Ishikawa (cell line): ENCODE results near the gene CCDC88C.

ENCODE experiments used
- CEBPB ChIP-seq: IDR thresholded peaks from 2 replicates; pipeline ENCODE4 v1.6.1; 2012
- CREB1 ChIP-seq: IDR thresholded peaks from 2 replicates; pipeline ENCODE4 v1.6.1; 2012; ENCODE audit warnings: low read depth
- EGR1 ChIP-seq: IDR thresholded peaks from 2 replicates; pipeline ENCODE4 v1.6.1; 2012
- EP300 ChIP-seq: IDR thresholded peaks from 2 replicates; pipeline ENCODE4 v1.6.1; 2012; ENCODE audit warnings: borderline replicate concordance
- FOXM1 ChIP-seq: IDR thresholded peaks from 2 replicates; pipeline ENCODE4 v1.6.1; 2012; ENCODE audit warnings: low read depth, borderline replicate concordance
- MAX ChIP-seq: IDR thresholded peaks from 2 replicates; pipeline ENCODE4 v1.6.1; 2012
- NFIC ChIP-seq: IDR thresholded peaks from 2 replicates; pipeline ENCODE4 v1.6.1; 2012
- RAD21 ChIP-seq: IDR thresholded peaks from 2 replicates; pipeline ENCODE4 v1.6.1; 2012; ENCODE audit warnings: low read depth
- REST ChIP-seq: IDR thresholded peaks from 2 replicates; pipeline ENCODE4 v1.6.1; 2012; ENCODE audit warnings: low read depth, mild to moderate bottlenecking
- TAF1 ChIP-seq: IDR thresholded peaks from 2 replicates; pipeline ENCODE4 v1.6.1; 2012; ENCODE audit warnings: low read depth, mild to moderate bottlenecking
- TCF12 ChIP-seq: IDR thresholded peaks from 2 replicates; pipeline ENCODE4 v1.6.1; 2012; ENCODE audit warnings: low read depth
- TEAD4 ChIP-seq: IDR thresholded peaks from 2 replicates; pipeline ENCODE4 v1.6.1; 2012
- USF1 ChIP-seq: IDR thresholded peaks from 2 replicates; pipeline ENCODE4 v1.6.1; 2012
- YY1 ChIP-seq: IDR thresholded peaks from 2 replicates; pipeline ENCODE4 v1.6.1; 2012; ENCODE audit warnings: low read depth
- ZBTB7A ChIP-seq: IDR thresholded peaks from 2 replicates; pipeline ENCODE4 v1.6.1; 2012; ENCODE audit warnings: low read depth

CCDC88C gene

GRCh38 chr14:91321131-91321530, 96.5 kb downstream of the CCDC88C start:
- TF ChIP-seq EGR1, result no peak

GRCh38 chr14:91320266-91320665, 97.4 kb downstream of the CCDC88C start:
- no peak for TF ChIP-seq RAD21

GRCh38 chr14:91318911-91319310, 98.7 kb downstream of the CCDC88C start:
- TF ChIP-seq RAD21 (no peak), YY1 (no peak), EP300 (no peak), USF1 (no peak), FOXM1 (no peak), TAF1 (no peak), ZBTB7A (no peak), REST (no peak), EGR1 (no peak), CEBPB (no peak), MAX (no peak), CREB1 (no peak), TCF12 (no peak)

GRCh38 chr14:91317381-91318308, 100.0 kb downstream of the CCDC88C start:
- TF ChIP-seq USF1 (no peak), EP300 (peak; percentile 29; the same call in 1 of the 2 replicates), TEAD4 (no peak), CREB1 (no peak), ZBTB7A (peak; percentile 96), REST (no peak), TCF12 (no peak), NFIC (peak; percentile 96), RAD21 (no peak; the same call in 1 of the 2 replicates), FOXM1 (no peak), YY1 (0 out of 2 replicates have a peak, but pooled peaks have one; percentile 29), CEBPB (no peak), TAF1 (no peak), EGR1 (no peak)

GRCh38 chr14:91316761-91317160, 100.9 kb downstream of the CCDC88C start:
- TF ChIP-seq CREB1, result no peak
- TF ChIP-seq USF1, result no peak
- TF ChIP-seq ZBTB7A, result no peak
- TF ChIP-seq TEAD4, result no peak
- no peak for TF ChIP-seq RAD21
- TF ChIP-seq NFIC, result no peak
- no peak for TF ChIP-seq FOXM1
- TF ChIP-seq EP300, result no peak
- TF ChIP-seq CEBPB, result no peak
- TF ChIP-seq TCF12, result no peak

GRCh38 chr14:91315844-91316267, 101.8 kb downstream of the CCDC88C start:
- no peak for TF ChIP-seq EP300
- no peak for TF ChIP-seq CREB1
- no peak for TF ChIP-seq YY1
- no peak for TF ChIP-seq NFIC
- no peak for TF ChIP-seq CEBPB
- no peak for TF ChIP-seq FOXM1
- no peak for TF ChIP-seq REST
- TF ChIP-seq TAF1, result no peak
- no peak for TF ChIP-seq USF1
- no peak for TF ChIP-seq RAD21
- TF ChIP-seq ZBTB7A, result no peak
- no peak for TF ChIP-seq TCF12
- no peak for TF ChIP-seq MAX
- TF ChIP-seq TEAD4, result no peak
- TF ChIP-seq EGR1, result no peak
